Coronary artery (tissue), 2 donors: Measurements from ENCODE around the gene FAHD2A.
"Not testable (repeated sequence)": the region's sequence is repeated elsewhere in the genome, so short reads cannot be mapped to it uniquely, and the experiment has no call there.

Experiments
- DNase-seq: peaks from one replicate; pipeline ENCODE4 v3.0.0-alpha.2; 2017; ENCODE audit warnings: low spot score
- H3K27ac ChIP-seq, 2 donors: fragments of 200-600 bp; sonication (generic); one replicate each; pipeline ENCODE4 v1.5.1; 2016 to 2019
- H3K4me3 ChIP-seq: fragments of 200-600 bp; sonication (generic); 2 replicates; pipeline ENCODE4 v1.5.1; 2016; ENCODE audit warnings: mild to moderate bottlenecking, moderate library complexity
- CTCF ChIP-seq: fragments of 200-600 bp; sonication (generic); IDR thresholded peaks from one replicate; pipeline ENCODE4 v1.5.1; 2019; ENCODE audit warnings: antibody characterized with exemption

The FAHD2A gene

DNA sequence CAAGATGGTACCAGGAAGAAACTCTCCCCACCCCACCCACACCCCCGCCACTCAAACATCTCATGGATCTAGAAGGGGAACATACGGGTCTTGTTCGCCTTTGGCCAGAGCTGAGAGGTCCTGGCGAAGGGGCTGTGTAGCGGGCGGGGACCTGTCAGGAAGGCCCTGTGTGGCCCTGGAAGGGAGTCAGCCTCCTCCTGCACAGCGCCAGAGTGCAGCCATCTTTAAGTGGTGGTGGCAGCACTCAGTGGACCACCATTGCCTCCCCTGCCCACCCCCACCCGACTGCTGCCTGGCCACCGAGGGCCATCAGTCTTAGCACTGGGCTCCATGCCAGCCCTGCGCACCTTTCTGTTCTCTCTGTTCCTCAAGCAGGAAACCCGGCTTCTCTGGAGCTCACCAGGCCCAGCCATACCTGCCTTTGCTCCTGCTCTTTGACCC is 11.6 kb upstream of the FAHD2A start:
- DNase-seq = no peak
- H3K27ac ChIP-seq = no peak overlapping the region
- no peak for TF ChIP-seq CTCF
- no peak overlapping the region for H3K4me3 ChIP-seq

DNA sequence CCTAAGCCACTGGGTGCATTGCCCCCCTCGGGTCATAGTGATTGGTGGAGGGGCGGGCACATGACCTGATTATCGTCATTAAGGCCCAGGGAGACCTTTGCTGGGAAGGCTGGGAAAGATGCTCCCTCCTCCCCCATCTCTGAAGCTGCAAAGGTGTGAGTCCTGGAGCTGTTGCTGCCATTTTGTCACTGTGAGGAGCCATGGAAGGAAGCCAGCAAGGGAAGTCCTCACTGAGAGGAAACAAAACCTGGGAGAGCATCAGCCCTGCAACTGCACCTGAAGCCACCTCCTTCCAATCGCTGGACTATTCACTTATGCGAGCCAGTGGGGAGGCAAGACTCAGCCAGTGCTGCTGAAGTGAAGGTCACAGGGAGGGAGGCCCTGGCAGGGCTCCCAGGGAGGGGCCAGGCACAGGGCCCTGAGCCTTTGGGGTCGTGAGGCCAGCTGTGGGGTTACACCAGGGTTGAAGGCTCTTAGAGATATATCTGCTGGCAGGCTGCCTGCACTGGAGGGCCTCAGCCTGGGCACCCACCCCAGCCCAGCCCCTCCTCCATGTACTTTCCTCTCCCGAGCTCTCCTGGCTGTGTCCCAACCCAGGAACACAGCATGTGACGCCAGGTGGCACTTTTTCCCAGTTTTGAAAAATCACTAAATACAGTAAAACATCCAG is 10.7 kb upstream of the FAHD2A start:
- no peak overlapping the region for H3K27ac ChIP-seq
- no peak overlapping the region for H3K4me3 ChIP-seq
- peak; percentile 55 for DNase-seq
- TF ChIP-seq CTCF = no peak

- no peak for DNase-seq
- no peak overlapping the region for H3K27ac ChIP-seq
- TF ChIP-seq CTCF = no peak
- no peak overlapping the region for H3K4me3 ChIP-seq
These were observed 10.2 kb upstream of the FAHD2A start for GRCh38 chr2:95392320-95392719.

DNA sequence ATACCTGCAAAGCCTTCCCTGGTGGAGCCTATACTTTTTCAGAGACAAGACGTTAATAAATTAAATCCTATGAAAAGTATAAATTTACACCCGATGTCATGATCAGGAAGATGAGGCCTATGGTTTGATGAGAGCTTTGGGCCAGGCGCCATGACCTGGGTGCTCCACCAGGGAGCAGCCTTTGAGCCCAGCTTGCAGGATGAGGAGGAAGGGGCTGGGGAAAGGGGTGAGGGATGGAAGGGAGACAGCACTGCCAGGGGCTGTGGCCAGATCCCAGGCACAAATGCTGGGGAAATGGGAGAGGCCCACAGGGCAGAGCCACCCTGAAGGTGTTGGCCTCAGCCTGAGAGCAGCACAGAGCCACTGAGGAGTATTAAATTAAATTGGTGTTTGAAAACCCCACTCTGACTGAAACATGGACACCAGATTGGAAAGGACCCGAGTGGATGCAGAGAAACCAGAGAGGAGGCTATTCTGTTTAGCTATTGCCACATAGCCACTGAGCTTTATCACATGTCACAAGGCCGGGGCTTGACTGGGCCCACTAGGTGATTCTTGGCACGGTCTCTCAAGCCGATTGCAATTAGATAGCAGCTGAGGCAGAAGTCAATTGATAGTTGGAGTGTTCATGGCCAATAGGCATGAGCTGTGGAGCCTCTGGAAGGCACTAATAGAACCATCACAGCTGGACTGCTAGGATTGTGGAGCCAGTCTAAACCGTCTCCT is 9.6 kb upstream of the FAHD2A start:
- DNase-seq = no peak
- TF ChIP-seq CTCF = no peak
- Histone ChIP-seq H3K27ac (no peak overlapping the region), H3K4me3 (no peak overlapping the region)

GRCh38 chr2:95393901-95394300 is 8.6 kb upstream of the FAHD2A start:
- no peak for TF ChIP-seq CTCF
- no peak overlapping the region for H3K4me3 ChIP-seq
- peak; percentile 52 for DNase-seq
- no peak overlapping the region for H3K27ac ChIP-seq

GRCh38 chr2:95399061-95399460 is 3.4 kb upstream of the FAHD2A start:
- no peak for TF ChIP-seq CTCF
- Histone ChIP-seq H3K4me3 (no peak overlapping the region), H3K27ac (no peak overlapping the region)
- no peak for DNase-seq

- no peak for TF ChIP-seq CTCF
- peak overlapping the region; percentile 86 for H3K4me3 ChIP-seq
- H3K27ac ChIP-seq = no peak overlapping the region
- DNase-seq = peak; percentile 64
These were observed 1.0 kb upstream of the FAHD2A start for GRCh38 chr2:95401480-95401879.

DNA sequence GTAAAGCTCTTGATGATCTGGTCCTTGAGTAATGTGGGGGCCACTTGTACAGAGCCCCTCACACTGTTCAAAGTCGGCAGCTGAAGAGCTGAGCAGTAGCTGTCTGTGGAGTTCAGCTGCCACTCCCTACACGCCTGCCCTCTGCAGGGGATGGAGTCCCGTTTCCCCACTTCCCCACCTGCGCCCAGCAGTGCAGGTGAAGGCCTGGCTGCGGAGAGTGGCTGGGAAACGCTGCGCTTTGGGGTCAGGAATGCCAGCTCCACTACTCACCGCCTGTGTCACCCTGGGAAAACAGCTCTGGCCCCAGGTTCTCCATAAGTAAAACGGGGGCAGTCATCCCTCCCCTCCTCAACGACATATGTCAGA is 521 bp upstream of the FAHD2A start:
- Histone ChIP-seq H3K4me3 (peak overlapping the region; percentile 86), H3K27ac (peak overlapping the region; percentile 65 to 86)
- DNase-seq = peak; percentile 67

DNA sequence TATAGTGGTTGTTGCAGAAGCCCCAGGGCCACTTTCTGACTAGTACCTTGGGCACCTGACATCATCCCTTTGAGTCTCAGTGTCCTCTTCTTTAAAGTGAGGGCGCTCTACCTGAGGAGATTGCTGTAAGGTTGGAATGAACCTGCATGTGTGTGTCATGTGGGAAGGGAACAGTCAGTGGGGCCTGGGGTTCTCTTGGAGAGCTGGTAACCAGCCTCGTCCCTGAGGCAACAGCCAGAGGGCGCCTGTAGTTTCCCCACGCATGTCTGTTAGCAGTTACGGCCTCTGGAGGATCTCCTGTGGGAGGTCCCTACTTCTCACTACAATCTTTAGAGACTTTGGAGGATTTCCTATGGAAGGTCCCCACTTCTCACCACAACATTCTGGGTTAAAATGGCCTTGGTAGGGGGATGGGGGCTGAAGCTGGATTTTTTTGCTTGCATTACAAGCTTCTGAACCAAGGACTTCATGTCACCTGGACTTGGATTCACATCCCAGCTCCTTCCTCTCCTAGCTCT is 755 bp downstream of the FAHD2A start:
- DNase-seq = peak; percentile 63
- H3K27ac ChIP-seq = peak overlapping the region; percentile 65 to 86

GRCh38 chr2:95403824-95404223 is 1.3 kb downstream of the FAHD2A start:
- H3K27ac ChIP-seq = not testable (repeated sequence)
- peak overlapping the region; percentile 86 for H3K4me3 ChIP-seq
- DNase-seq = peak; percentile 55

More for the DNA sequence above, 755 bp downstream of the FAHD2A start:
- H3K4me3 ChIP-seq = peak overlapping the region; percentile 86
